GM18519 (cell line): Measurements from ENCODE around the gene ADGRG1.

ENCODE experiments used
- ATAC-seq: cut with Tn5 transposase; IDR thresholded peaks from one replicate; pipeline ENCODE4 v1.9.1; 2021; ENCODE audit warnings: mild to moderate bottlenecking, moderate library complexity; ENCODE audit not compliant: unreplicated experiment, low FRiP score

ADGRG1 gene

GRCh38 chr16:57714047-57714446, 85.6 kb downstream of the ADGRG1 start:
- no peak for ATAC-seq
